ENCODE measurements around the gene SLC26A2. TPM values are rescaled to one million over a fixed set of nuclear protein-coding genes. Genes with fewer than 3 reads are reported as not detected.
A peak's percentile ranks its signal among the peaks of the same experiment; 100 is the strongest.

SLC26A2 gene
- total RNA-seq, 1 donor from 2014 or later = 4.7 TPM

DNA sequence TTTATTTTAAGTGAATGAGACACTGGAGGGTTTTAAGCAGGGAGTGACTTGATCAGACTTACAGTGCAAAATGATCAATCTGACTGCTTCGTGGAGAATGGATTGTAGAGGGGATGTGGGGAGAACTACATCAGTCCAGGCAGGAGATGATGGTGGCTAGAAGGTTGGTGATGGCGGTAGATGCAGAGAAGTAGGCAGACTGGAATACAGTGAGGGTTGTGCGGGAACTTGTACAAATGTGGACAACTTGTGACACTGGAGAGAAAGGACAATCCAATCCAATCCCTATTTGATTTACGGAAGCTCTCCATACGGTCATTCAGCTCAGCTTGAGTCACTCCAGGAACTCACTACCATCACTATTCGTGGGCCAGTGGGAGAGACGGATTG lies 39.3 kb downstream of the SLC26A2 start:
- TF ChIP-seq, protein P1, sequence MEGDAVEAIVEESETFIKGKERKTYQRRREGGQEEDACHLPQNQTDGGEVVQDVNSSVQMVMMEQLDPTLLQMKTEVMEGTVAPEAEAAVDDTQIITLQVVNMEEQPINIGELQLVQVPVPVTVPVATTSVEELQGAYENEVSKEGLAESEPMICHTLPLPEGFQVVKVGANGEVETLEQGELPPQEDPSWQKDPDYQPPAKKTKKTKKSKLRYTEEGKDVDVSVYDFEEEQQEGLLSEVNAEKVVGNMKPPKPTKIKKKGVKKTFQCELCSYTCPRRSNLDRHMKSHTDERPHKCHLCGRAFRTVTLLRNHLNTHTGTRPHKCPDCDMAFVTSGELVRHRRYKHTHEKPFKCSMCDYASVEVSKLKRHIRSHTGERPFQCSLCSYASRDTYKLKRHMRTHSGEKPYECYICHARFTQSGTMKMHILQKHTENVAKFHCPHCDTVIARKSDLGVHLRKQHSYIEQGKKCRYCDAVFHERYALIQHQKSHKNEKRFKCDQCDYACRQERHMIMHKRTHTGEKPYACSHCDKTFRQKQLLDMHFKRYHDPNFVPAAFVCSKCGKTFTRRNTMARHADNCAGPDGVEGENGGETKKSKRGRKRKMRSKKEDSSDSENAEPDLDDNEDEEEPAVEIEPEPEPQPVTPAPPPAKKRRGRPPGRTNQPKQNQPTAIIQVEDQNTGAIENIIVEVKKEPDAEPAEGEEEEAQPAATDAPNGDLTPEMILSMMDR (IDR thresholded peaks at IDR 0.05; ENCODE audit: partially characterized antibody, unreplicated experiment) = no peak
- Mint-ChIP-seq H3K4me3 (ENCODE audit: unreplicated experiment) (peak overlapping the region; percentile 93), H3K27me3 (ENCODE audit: unreplicated experiment) (peaks cover 13% of the 10 kb centered on the region)

DNA sequence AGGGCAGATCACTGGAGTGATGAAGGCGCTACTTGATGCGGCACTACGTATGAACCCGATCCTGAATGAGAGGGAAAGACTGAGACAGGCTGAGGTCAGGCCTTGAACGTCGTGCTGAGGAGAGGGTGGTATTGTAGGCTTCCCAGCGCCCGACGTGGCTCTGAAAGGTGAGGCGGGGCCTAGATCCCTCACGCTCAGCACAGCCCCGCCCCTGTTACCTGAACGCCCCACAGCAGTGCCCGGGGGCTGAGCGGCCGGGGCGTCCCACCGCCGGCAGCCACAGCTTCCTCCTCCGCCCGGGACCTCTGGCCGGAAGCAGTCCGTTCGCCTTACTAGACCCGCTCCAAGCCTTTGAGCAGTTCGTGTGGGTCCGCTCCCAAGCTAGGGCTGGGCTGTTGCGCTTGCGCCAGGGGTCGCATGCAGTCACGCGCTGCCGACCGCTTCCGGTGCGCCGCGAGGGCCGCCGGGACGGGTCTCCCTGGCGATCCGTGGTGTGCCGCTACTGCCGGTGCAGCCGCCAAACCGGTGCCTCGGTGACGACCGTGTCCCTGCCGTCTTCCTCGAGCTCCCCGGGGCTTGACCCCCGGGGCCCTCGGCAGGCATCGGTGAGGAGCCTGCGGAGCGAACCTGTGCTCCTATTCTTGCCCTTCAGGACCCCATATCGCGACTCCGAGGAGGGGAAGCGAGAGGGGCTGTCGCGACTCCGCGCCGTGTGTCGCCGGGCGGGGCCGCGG lies 39.9 kb downstream of the SLC26A2 start, which contains the start of the genes HMGXB3 and TIGD6:
TSS of gene HMGXB3 (plus strand) at position 484 of the 734 bp plus-strand sequence. CDS start 4,114 bp downstream, outside the sequence.
TSS of gene TIGD6 (minus strand) at position 399 of the 734 bp plus-strand sequence. CDS start 4,306 bp downstream, outside the sequence.
- peaks cover 10% of the 10 kb centered on the region for H3K4me1 Mint-ChIP-seq (ENCODE audit: low read depth, unreplicated experiment)
- peak within 1 kb of the TSS; percentile 93 for H3K4me3 Mint-ChIP-seq (ENCODE audit: unreplicated experiment)
- peak within 1 kb of the TSS; percentile 89 for H3K27ac Mint-ChIP-seq (ENCODE audit: unreplicated experiment)
- H3K9me3 Mint-ChIP-seq (ENCODE audit: unreplicated experiment) = peaks cover 11% of the 10 kb centered on the region
- TF ChIP-seq, protein P1 (IDR thresholded peaks at IDR 0.05; ENCODE audit: partially characterized antibody, unreplicated experiment) = no peak
- DNase-seq = peak; percentile 95
- H3K27me3 Mint-ChIP-seq (ENCODE audit: unreplicated experiment) = peaks cover 13% of the 10 kb centered on the region
- H3K36me3 Mint-ChIP-seq (ENCODE audit: unreplicated experiment) = no peaks in the 10 kb centered on the region

More for the DNA sequence above, 39.3 kb downstream of the SLC26A2 start:
- H3K4me1 Mint-ChIP-seq (ENCODE audit: low read depth, unreplicated experiment) = peaks cover 10% of the 10 kb centered on the region
- peaks cover 11% of the 10 kb centered on the region for H3K9me3 Mint-ChIP-seq (ENCODE audit: unreplicated experiment)
- no peaks in the 10 kb centered on the region for H3K36me3 Mint-ChIP-seq (ENCODE audit: unreplicated experiment)
- H3K27ac Mint-ChIP-seq (ENCODE audit: unreplicated experiment) = peak overlapping the region; percentile 89
- no peak for DNase-seq

DNA sequence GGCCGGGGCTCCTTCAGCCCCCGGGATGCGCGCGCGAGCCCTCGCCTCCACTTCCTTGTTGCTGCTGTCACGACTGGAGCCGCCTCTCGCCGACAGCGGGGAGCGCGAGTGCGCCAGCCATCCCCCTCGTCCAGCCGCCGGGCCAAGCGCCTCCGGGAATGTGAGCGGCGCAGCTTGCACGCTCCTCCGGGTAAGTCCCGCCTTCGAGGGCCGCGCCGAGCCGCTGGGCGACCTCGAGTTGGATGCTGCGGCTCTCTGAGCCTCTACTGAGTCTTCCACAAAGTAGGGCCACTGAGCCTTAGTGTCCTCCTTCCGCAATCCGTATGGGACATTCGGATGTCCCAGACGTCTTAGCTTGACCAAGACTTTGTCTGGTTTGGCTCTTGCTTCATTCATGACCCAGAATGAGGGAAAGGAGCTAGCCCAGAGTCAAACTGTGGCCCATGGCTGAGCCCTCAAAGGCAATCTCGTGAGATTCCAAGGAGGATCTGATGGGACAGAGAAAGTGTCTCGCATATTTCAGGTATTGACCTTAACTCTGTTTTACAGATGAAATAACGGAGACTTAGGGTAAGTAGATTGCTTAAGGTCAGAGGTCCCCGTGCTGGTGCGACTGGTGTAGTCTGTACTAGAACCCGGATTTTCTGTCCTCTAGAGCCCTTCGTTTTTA lies 40.6 kb downstream of the SLC26A2 start:
- peaks cover 11% of the 10 kb centered on the region for H3K27me3 Mint-ChIP-seq (ENCODE audit: unreplicated experiment)
- H3K27ac Mint-ChIP-seq (ENCODE audit: unreplicated experiment) = peak overlapping the region; percentile 56
- peaks cover 10% of the 10 kb centered on the region for H3K4me1 Mint-ChIP-seq (ENCODE audit: low read depth, unreplicated experiment)
- H3K36me3 Mint-ChIP-seq (ENCODE audit: unreplicated experiment) = no peaks in the 10 kb centered on the region
- TF ChIP-seq, protein P1 (IDR thresholded peaks at IDR 0.05; ENCODE audit: partially characterized antibody, unreplicated experiment) = no peak
- peak overlapping the region; percentile 87 for H3K4me3 Mint-ChIP-seq (ENCODE audit: unreplicated experiment)
- DNase-seq = peak; percentile 70
- peaks cover 11% of the 10 kb centered on the region for H3K9me3 Mint-ChIP-seq (ENCODE audit: unreplicated experiment)

- Mint-ChIP-seq H3K4me3 (ENCODE audit: unreplicated experiment) (peak overlapping the region; percentile 87), H3K4me1 (ENCODE audit: low read depth, unreplicated experiment) (peaks cover 10% of the 10 kb centered on the region), H3K27me3 (ENCODE audit: unreplicated experiment) (peaks cover 10% of the 10 kb centered on the region), H3K36me3 (ENCODE audit: unreplicated experiment) (no peaks in the 10 kb centered on the region), H3K27ac (ENCODE audit: unreplicated experiment) (peak overlapping the region; percentile 16), H3K9me3 (ENCODE audit: unreplicated experiment) (peaks cover 11% of the 10 kb centered on the region)
- DNase-seq = peak; percentile 45
- TF ChIP-seq, protein P1 (IDR thresholded peaks at IDR 0.05; ENCODE audit: partially characterized antibody, unreplicated experiment) = peak; percentile 77
Measured at GRCh38 chr5:150001660-150002486, 41.3 kb downstream of the SLC26A2 start.

Measured in glutamatergic neuron (in vitro differentiated cells).